Epithelial cell of proximal tubule (primary cell): ENCODE results near the gene PPP2R2D. TPM values are rescaled to one million over a fixed set of nuclear protein-coding genes. Genes with fewer than 3 reads are reported as not detected.
"Not testable (repeated sequence)": the region's sequence is repeated elsewhere in the genome, so short reads cannot be mapped to it uniquely, and the experiment has no call there.

Source experiments
- DNase-seq: peaks from one replicate; pipeline ENCODE4 v3.0.0-alpha.2; 2011; ENCODE audit warnings: low read depth
- H3K4me3 ChIP-seq: 2 replicates; pipeline ENCODE4 v1.5.1; 2011; ENCODE audit warnings: low read depth, mild to moderate bottlenecking, low read length
- total RNA-seq: library from RNA; depleted of rRNA; stranded (reverse); fragments of >200 nt; gene quantifications from 2 replicates; pipeline ENCODE4 v1.2.3, GENCODE V29; 2015
- TF ChIP-seq, protein P1 (sequence below): conservative IDR thresholded peaks from 2 replicates; pipeline ENCODE4 v1.5.1; 2012; ENCODE audit warnings: low read depth, mild to moderate bottlenecking, low read length

PPP2R2D gene
- total RNA-seq, 1 donor from 2014 or later, result 28.6 TPM

DNA sequence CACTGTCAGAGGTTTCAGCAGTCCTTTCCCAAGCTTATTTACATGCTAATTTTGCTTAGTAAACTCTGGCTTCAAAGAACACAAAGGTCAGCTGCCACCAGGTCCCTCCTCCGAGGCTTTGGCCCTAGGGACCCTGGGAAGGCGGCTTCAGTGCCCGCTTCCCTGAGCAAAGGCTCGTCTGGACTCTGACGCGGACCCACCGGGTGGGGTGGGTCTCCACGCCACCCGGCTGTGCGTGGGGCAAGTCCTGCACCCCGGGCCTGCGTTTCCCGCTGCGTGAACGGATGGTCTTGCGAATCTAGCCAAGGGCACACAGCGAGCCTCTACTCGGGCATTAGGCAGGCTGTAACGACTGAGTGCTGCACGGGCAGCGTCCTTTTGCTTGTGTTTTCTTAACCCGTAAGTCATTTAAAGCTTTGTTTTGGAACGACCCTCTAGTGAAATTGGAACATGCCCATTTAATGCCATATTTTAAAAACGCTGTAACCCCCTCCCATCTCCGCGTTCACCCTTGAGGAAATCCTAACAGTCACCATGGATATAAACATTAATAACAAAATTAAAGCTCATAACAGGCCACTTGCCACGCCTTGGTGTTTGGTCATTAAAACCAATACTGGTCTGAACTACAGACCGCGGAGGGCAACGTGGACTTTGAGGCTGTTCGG lies 80.1 kb downstream of the PPP2R2D start:
- TF ChIP-seq, protein P1, sequence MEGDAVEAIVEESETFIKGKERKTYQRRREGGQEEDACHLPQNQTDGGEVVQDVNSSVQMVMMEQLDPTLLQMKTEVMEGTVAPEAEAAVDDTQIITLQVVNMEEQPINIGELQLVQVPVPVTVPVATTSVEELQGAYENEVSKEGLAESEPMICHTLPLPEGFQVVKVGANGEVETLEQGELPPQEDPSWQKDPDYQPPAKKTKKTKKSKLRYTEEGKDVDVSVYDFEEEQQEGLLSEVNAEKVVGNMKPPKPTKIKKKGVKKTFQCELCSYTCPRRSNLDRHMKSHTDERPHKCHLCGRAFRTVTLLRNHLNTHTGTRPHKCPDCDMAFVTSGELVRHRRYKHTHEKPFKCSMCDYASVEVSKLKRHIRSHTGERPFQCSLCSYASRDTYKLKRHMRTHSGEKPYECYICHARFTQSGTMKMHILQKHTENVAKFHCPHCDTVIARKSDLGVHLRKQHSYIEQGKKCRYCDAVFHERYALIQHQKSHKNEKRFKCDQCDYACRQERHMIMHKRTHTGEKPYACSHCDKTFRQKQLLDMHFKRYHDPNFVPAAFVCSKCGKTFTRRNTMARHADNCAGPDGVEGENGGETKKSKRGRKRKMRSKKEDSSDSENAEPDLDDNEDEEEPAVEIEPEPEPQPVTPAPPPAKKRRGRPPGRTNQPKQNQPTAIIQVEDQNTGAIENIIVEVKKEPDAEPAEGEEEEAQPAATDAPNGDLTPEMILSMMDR, result peak; percentile 17
- no peak for DNase-seq
- peak overlapping the region; percentile 93 for H3K4me3 ChIP-seq

DNA sequence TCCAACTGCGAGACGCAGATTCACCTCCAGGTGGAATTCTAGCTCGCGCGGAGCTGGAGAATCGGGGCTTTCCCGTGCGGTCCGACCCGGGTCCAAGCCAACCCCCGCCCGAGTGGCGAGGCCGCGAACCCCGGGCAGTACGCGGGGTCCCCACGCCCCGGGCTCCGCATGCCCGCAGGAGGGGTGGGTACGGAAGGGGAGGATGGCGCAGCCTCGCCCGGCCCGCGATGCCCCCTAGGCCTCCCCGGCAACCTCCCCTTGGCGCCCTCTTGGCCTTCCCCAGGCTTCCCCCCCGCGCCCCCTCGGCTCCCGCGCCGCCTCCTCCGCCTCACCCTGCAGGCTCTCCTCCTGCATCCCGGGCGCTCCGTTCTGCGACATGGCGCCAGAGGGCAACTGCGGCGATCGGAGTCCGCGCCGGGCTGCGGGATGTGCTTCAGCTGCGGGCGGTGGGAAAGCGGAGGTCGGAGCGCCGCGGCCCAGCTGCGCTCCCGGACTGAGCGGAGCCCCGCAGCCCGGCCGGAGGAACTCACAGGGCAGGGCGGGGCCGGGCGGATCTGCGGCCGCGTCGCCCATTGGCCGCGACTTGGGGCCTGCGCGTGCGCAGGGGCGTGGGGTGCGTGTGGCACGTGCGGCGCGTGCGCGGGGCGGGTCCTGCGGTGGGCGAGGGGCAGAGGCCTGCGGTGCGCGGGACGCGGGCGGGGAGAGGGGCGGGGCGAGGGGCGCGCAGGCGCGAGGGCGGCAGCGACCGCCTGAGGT lies 80.8 kb downstream of the PPP2R2D start, which contains the start of gene BNIP3:
TSS of gene BNIP3 (minus strand) at position 495 of the 756 bp plus-strand sequence. CDS start at position 378, 117 bp downstream.
- TF ChIP-seq, protein P1, result no peak
- no peak for DNase-seq
- peak within 1 kb of the TSS; percentile 93 for H3K4me3 ChIP-seq

DNA sequence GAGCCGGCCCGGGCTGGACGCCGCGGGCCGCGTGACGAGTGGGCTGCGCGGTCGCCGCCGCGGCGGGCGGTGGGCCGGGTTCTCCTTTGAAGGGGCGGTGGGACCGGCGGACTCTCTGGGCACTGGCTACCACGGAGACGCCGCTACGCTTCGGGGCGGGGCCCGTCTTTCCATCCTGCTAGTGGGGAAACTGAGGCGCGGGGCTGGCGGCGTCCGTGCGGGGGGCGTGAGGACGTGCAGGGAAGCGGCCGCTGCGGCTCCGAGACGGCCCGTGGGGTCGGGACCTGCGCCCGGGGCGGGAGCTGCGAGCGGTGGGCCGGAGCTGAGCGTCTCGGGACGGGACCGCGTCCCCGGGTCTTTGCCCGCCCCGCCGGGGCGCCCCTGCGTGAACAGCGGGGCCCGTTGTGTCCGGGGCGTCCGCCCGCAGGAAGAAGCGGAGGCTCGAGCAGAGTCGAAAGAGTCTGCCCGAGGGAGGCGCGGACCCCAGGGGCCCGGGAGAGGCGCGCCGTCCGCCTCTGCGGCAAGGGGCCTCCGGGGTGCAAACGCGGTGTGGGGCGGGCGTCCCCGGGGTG lies 81.5 kb downstream of the PPP2R2D start:
- TF ChIP-seq, protein P1, result no peak
- DNase-seq, result no peak

DNA sequence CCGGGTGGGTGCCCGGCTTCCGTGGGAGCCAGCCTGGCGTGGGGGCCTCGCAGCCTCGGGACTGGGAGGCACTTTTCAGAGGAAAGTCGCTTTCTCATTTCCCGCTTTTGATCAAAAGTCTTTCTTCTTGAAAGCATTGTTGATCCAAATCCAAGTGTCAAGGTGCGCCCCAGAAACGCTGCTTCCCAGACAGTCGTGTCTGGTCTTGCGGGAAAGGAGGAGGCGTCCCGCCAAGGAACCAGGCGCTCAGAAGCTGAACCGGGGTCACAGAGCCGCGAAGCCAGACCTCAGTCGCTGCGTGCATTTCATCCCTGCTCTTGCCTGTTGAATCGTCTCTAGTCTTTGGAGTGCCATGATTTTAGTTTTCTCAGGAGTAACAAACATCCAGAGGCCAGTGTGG lies 82.0 kb downstream of the PPP2R2D start:
- TF ChIP-seq, protein P1, result no peak
- no peak for DNase-seq
- peak overlapping the region; percentile 93 for H3K4me3 ChIP-seq

More for the DNA sequence above, 81.5 kb downstream of the PPP2R2D start:
- peak overlapping the region; percentile 93 for H3K4me3 ChIP-seq

DNA sequence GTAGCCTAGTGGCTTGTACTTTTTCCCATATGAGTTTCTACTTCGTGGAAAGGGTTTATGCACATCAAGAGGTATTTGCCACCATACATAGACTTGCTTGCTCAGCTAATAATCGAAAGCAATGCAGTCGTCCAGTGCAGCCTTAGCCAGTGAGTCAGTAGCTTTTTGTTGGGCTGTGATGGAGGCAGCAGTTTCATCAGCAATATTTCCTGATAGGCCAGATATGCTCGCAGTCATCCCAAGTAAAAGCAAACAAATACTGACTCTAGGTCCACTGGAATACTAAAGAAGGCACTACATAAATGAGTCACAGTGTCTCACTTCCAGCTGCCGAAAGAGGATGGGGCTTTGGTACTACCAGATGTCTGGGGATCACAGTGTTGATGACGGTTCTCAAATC lies 83.0 kb downstream of the PPP2R2D start:
- TF ChIP-seq, protein P1, result no peak
- DNase-seq, result no peak
- H3K4me3 ChIP-seq, result no peak overlapping the region

DNA sequence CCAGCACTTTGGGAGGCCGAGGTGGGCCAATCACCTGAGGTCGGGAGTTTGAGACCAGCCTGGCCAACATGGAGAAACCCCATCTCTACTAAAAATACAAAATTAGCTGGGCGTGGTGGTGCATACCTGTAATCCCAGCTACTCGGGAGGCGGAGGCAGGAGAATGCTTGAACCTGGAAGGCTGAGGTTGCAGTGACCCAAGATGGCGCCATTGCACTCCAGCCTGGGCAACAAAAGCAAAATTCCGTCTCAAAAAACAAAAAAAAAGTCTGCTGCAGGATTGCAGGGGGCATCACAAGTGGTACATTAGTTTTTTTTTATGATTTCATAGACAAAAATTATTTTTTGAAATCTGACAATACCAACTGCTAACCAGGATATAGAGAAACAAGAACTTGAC lies 86.0 kb downstream of the PPP2R2D start:
- H3K4me3 ChIP-seq, DNase-seq: not testable (repeated sequence)

DNA sequence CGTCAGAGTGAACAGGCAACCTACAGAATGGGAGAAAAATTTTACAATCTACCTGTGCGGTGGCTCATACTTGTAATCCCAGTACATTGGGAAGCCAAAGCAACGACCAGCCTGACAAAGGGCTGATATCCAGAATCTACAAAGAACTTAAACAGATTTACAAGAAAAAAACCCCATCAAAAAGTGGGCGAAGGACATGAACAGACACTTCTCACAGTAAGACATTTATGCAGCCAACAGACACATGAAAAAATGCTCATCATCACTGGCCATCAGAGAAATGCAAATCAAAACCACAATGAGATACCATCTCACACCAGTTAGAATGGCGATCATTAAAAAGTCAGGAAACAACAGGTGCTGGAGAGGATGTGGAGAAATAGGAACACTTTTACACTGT lies 86.5 kb downstream of the PPP2R2D start:
- not testable (repeated sequence) for H3K4me3 ChIP-seq, DNase-seq

DNA sequence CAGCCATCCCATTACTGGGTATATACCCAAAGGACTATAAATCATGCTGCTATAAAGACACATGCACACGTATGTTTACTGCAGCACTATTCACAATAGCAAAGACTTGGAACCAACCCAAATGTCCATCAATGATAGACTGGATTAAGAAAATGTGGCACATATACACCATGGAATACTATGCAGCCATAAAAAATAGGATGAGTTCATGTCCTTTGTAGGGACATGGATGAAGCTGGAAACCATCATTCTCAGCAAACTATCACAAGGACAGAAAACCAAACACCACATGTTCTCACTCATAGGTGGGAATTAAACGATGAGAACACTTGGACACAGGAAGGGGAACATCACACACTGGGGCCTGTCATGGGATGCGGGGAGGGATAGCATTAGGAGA lies 87.0 kb downstream of the PPP2R2D start:
- not testable (repeated sequence) for H3K4me3 ChIP-seq, DNase-seq
